ENCODE data around the gene TIMP2. TPM values are rescaled to one million over a fixed set of nuclear protein-coding genes. Genes with fewer than 3 reads are reported as not detected.
"Not testable (repeated sequence)": the region's sequence is repeated elsewhere in the genome, so short reads cannot be mapped to it uniquely, and the experiment has no call there.

Gene TIMP2
- total RNA-seq, 1 donor from 2014 or later, result 322 TPM

GRCh38 chr17:78933025-78933958, 8.1 kb upstream of the TIMP2 start:
- peak; percentile 90 for DNase-seq (ENCODE audit: extremely low read depth, low read depth, low spot score)

- DNase-seq (ENCODE audit: extremely low read depth, low read depth, low spot score), result no peak
These were observed 5.0 kb upstream of the TIMP2 start for GRCh38 chr17:78929908-78930775.

GRCh38 chr17:78925662-78926555, 722 bp upstream of the TIMP2 start:
- DNase-seq (ENCODE audit: extremely low read depth, low read depth, low spot score), result no peak

- no peak for DNase-seq (ENCODE audit: extremely low read depth, low read depth, low spot score)
These were observed 571 bp downstream of the TIMP2 start for GRCh38 chr17:78924481-78925151.

- no peak for DNase-seq (ENCODE audit: extremely low read depth, low read depth, low spot score)
These were observed 1.3 kb downstream of the TIMP2 start for GRCh38 chr17:78923660-78924453.

- no peak for DNase-seq (ENCODE audit: extremely low read depth, low read depth, low spot score)
These were observed 2.2 kb downstream of the TIMP2 start for GRCh38 chr17:78922816-78923498.

GRCh38 chr17:78921437-78921971, 3.7 kb downstream of the TIMP2 start:
- DNase-seq (ENCODE audit: extremely low read depth, low read depth, low spot score), result no peak

GRCh38 chr17:78920528-78920927, 4.7 kb downstream of the TIMP2 start:
- no peak for DNase-seq (ENCODE audit: extremely low read depth, low read depth, low spot score)

GRCh38 chr17:78919861-78920450, 5.2 kb downstream of the TIMP2 start:
- DNase-seq (ENCODE audit: extremely low read depth, low read depth, low spot score), result no peak

- DNase-seq (ENCODE audit: extremely low read depth, low read depth, low spot score), result no peak
These were observed 6.2 kb downstream of the TIMP2 start for GRCh38 chr17:78918979-78919378.

GRCh38 chr17:78917451-78918275, 7.5 kb downstream of the TIMP2 start:
- no peak for DNase-seq (ENCODE audit: extremely low read depth, low read depth, low spot score)

- DNase-seq (ENCODE audit: extremely low read depth, low read depth, low spot score), result no peak
These were observed 9.1 kb downstream of the TIMP2 start for GRCh38 chr17:78915872-78916632.

GRCh38 chr17:78913115-78913514, 12.1 kb downstream of the TIMP2 start:
- no peak for DNase-seq (ENCODE audit: extremely low read depth, low read depth, low spot score)

GRCh38 chr17:78912082-78912481, 13.1 kb downstream of the TIMP2 start:
- no peak for DNase-seq (ENCODE audit: extremely low read depth, low read depth, low spot score)

GRCh38 chr17:78911543-78911942, 13.6 kb downstream of the TIMP2 start:
- DNase-seq (ENCODE audit: extremely low read depth, low read depth, low spot score), result not testable (repeated sequence)

GRCh38 chr17:78910497-78911284, 14.5 kb downstream of the TIMP2 start:
- no peak for DNase-seq (ENCODE audit: extremely low read depth, low read depth, low spot score)

Data from glomerular endothelial cell (primary cell).